ENCODE results near the gene TUBG1.

DNA sequence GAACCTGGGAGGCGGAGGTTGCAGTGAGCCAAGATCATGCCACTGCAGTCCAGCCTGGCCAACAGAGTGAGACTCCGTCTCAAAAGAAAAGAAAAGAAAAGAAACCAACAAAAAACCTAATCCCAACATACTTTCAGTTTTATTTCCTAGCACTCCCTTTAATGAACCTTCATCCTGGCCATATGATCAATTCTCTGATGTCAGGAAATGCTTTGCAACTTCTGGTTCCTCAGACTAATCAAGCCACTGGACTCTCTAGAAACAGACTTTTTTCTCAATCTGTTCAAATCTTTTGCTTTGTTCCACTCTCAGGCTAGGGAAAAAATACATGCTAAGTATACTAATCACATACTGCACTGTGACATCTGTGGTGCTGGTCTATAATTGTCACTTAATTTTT lies 18.6 kb upstream of the TUBG1 start:
- TF ChIP-seq E2F1 (CRISPR knock-in tag; IDR thresholded peaks at IDR 0.05) (no peak), NR2C2 (CRISPR knock-in tag; IDR thresholded peaks at IDR 0.05) (no peak), JUN (CRISPR knock-in tag; IDR thresholded peaks at IDR 0.05) (no peak), CREB1 (CRISPR knock-in tag; IDR thresholded peaks at IDR 0.05) (no peak), GABPB1 (CRISPR knock-in tag; IDR thresholded peaks at IDR 0.05) (no peak)
- TF ChIP-seq, protein P1, sequence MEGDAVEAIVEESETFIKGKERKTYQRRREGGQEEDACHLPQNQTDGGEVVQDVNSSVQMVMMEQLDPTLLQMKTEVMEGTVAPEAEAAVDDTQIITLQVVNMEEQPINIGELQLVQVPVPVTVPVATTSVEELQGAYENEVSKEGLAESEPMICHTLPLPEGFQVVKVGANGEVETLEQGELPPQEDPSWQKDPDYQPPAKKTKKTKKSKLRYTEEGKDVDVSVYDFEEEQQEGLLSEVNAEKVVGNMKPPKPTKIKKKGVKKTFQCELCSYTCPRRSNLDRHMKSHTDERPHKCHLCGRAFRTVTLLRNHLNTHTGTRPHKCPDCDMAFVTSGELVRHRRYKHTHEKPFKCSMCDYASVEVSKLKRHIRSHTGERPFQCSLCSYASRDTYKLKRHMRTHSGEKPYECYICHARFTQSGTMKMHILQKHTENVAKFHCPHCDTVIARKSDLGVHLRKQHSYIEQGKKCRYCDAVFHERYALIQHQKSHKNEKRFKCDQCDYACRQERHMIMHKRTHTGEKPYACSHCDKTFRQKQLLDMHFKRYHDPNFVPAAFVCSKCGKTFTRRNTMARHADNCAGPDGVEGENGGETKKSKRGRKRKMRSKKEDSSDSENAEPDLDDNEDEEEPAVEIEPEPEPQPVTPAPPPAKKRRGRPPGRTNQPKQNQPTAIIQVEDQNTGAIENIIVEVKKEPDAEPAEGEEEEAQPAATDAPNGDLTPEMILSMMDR (IDR thresholded peaks at IDR 0.05), result no peak

Measured in WTC11 (cell line).